OCI-LY7 (cell line): Measurements from ENCODE around the gene WDR35. TPM values are rescaled to one million over a fixed set of nuclear protein-coding genes. Genes with fewer than 3 reads are reported as not detected.

Experiments
- BruUV-seq: library from RNA; stranded (reverse); fragments of 400-500 nt; replicated peaks from 2 replicates; lab custom pipeline; 2021; lab: Mats Ljungman, UMichigan
- CTCF ChIA-PET: fragments of 300-600 bp; sonication (Branson Sonifier 250); formaldehyde crosslinking; loops from one replicate; lab custom pipeline; 2022; ENCODE audit warnings: antibody characterized with exemption; ENCODE audit not compliant: unreplicated experiment; lab: Charles Lee
- POLR2A ChIA-PET: fragments of 300-600 bp; sonication (Branson Sonifier 250); formaldehyde crosslinking; loops from one replicate; lab custom pipeline; 2022; ENCODE audit warnings: antibody characterized with exemption; lab: Charles Lee
- DNase-seq: peaks from one replicate; pipeline ENCODE4 v3.0.0-alpha.2; 2015; ENCODE audit warnings: low spot score
- H2AFZ ChIP-seq: fragments of 200-600 bp; sonication (generic), shearing (Covaris generic); 2 replicates; pipeline ENCODE4 v1.6.1; 2014; ENCODE audit warnings: mild to moderate bottlenecking, antibody characterized with exemption, low read length, moderate library complexity
- H3K27ac ChIP-seq: fragments of 200-600 bp; sonication (generic); 2 replicates; pipeline ENCODE4 v1.5.1; 2014; ENCODE audit warnings: mixed run types, low read depth, mild to moderate bottlenecking, moderate library complexity, low read length, inconsistent platforms; ENCODE audit not compliant: poor library complexity, severe bottlenecking
- H3K36me3 ChIP-seq: fragments of 200-600 bp; sonication (generic); 2 replicates; pipeline ENCODE4 v1.6.1; 2014; ENCODE audit warnings: mild to moderate bottlenecking, antibody characterized with exemption, low read length, moderate library complexity, mixed read lengths; ENCODE audit not compliant: insufficient read depth
- H3K4me1 ChIP-seq: fragments of 200-600 bp; sonication (generic); 2 replicates; pipeline ENCODE4 v1.5.1; 2014; ENCODE audit warnings: mild to moderate bottlenecking, low read length; ENCODE audit not compliant: insufficient read depth, poor library complexity, severe bottlenecking
- H3K4me2 ChIP-seq: fragments of 200-600 bp; sonication (generic); 2 replicates; pipeline ENCODE4 v1.6.1; 2014; ENCODE audit warnings: mild to moderate bottlenecking, low read length
- H3K4me3 ChIP-seq: fragments of 200-600 bp; sonication (generic); 2 replicates; pipeline ENCODE4 v1.5.1; 2014; ENCODE audit warnings: mild to moderate bottlenecking, low read depth, low read length; ENCODE audit not compliant: poor library complexity, severe bottlenecking
- H3K79me2 ChIP-seq: fragments of 200-600 bp; sonication (generic); 2 replicates; pipeline ENCODE4 v1.6.1; 2016; ENCODE audit warnings: low read depth, mild to moderate bottlenecking, low read length, moderate library complexity, mixed read lengths; ENCODE audit not compliant: insufficient read depth
- H3K9me2 ChIP-seq: fragments of 200-600 bp; sonication (generic); 2 replicates; pipeline ENCODE4 v1.6.1; 2016; ENCODE audit warnings: mild to moderate bottlenecking, low read length, mixed read lengths; ENCODE audit not compliant: insufficient read depth
- H3K9me3 ChIP-seq: fragments of 200-600 bp; sonication (generic); 2 replicates; pipeline ENCODE4 v1.6.1; 2014; ENCODE audit warnings: mild to moderate bottlenecking, mixed run types, low read length, mixed read lengths
- H4K20me1 ChIP-seq: fragments of 200-600 bp; sonication (generic); 2 replicates; pipeline ENCODE4 v1.6.1; 2014; ENCODE audit warnings: mild to moderate bottlenecking, antibody characterized with exemption, low read length, moderate library complexity, mixed read lengths; ENCODE audit not compliant: insufficient read depth
- CTCF ChIP-seq: fragments of 200-600 bp; sonication (generic); conservative IDR thresholded peaks from 2 replicates; pipeline ENCODE4 v1.5.1; 2014; ENCODE audit warnings: mild to moderate bottlenecking, antibody characterized with exemption, low read length, moderate library complexity, mixed read lengths
- EZH2phosphoT487 ChIP-seq: fragments of 200-600 bp; sonication (generic); IDR thresholded peaks from 2 replicates; pipeline ENCODE4 v1.6.1; 2018; ENCODE audit warnings: low read depth, borderline replicate concordance, mild to moderate bottlenecking, mixed run types, antibody characterized with exemption, low read length, moderate library complexity, mixed read lengths
- intact Hi-C: fragments of 100-400 bp; cut with micrococcal nuclease; formaldehyde crosslinking; loops from one replicate; pipeline ENCODE4 v1.10.0; 2022; ENCODE audit not compliant: unreplicated experiment
- total RNA-seq, 2 experiments: library from RNA; depleted of rRNA in 1 of 2; stranded (reverse); fragments of >200 nt in 1 of 2; shearing (Covaris generic) in 1 of 2; gene quantifications; 2 replicates each; pipeline ENCODE4 v1.2.3, GENCODE V29; 2014 to 2022

WDR35 gene
- total RNA-seq, 2 experiments from 2014 or later, result 0.06 to 1.5 TPM

- CTCF ChIA-PET, result no interaction called here
- peaks cover 61% of the 10 kb centered on the region for H3K79me2 ChIP-seq
- H3K36me3 ChIP-seq, result peaks cover 5% of the 10 kb centered on the region; the same call in 1 of the 2 replicates
- H3K4me3 ChIP-seq, result no peak overlapping the region
- peak overlapping the region; percentile 40 for H3K4me2 ChIP-seq
- H4K20me1 ChIP-seq, result 0 out of 2 replicates have a peak, but pooled peaks cover 8% of the 10 kb centered on the region
- no TSS peak for BruUV-seq
- H3K9me2 ChIP-seq, result no peaks in the 10 kb centered on the region
- POLR2A ChIA-PET, result no interaction called here
- intact Hi-C loops, result loop anchor here (10.0 kb wide), 1 partner anchor 927 kb away; the partner anchor contains the start of gene LDAH
- DNase-seq, result no peak
- no peak overlapping the region for H2AFZ ChIP-seq
- TF ChIP-seq EZH2phosphoT487, result no peak
- no peak for TF ChIP-seq CTCF
- no peaks in the 10 kb centered on the region for H3K9me3 ChIP-seq
- no peak overlapping the region for H3K27ac ChIP-seq
- peaks cover 21% of the 10 kb centered on the region for H3K4me1 ChIP-seq
Observed at GRCh38 chr2:19897623-19898245, 92.2 kb downstream of the WDR35 start.

- no peak overlapping the region for H3K4me3 ChIP-seq
Observed at GRCh38 chr2:19895535-19895934, 94.4 kb downstream of the WDR35 start.

More at GRCh38 chr2:19895535-19895934, 94.4 kb downstream of the WDR35 start:
- Histone ChIP-seq H3K4me1 (peaks cover 25% of the 10 kb centered on the region), H3K4me2 (no peak overlapping the region), H3K79me2 (peaks cover 48% of the 10 kb centered on the region), H2AFZ (no peak overlapping the region), H3K9me2 (no peaks in the 10 kb centered on the region), H4K20me1 (0 out of 2 replicates have a peak, but pooled peaks cover 8% of the 10 kb centered on the region), H3K27ac (no peak overlapping the region), H3K36me3 (peaks cover 5% of the 10 kb centered on the region; the same call in 1 of the 2 replicates), H3K9me3 (no peaks in the 10 kb centered on the region)
- DNase-seq, result no peak
- TF ChIP-seq CTCF, result no peak
- TF ChIP-seq EZH2phosphoT487, result no peak
- CTCF ChIA-PET, result no interaction called here
- intact Hi-C loops, result loop anchor here (10.0 kb wide), 1 partner anchor 929 kb away; the partner anchor contains the start of gene LDAH
- POLR2A ChIA-PET, result interaction anchor here (0.7 kb wide), 1 partner anchor 1547 kb away, joined by 3 read pairs; no protein-coding TSS in a partner anchor
- no TSS peak for BruUV-seq
